HepG2 (cell line): ENCODE measurements around the gene MDFIC. TPM values are rescaled to one million over a fixed set of nuclear protein-coding genes. Genes with fewer than 3 reads are reported as not detected.

ENCODE experiments used
- ATAC-seq: fragments of 200-7000 bp; cut with Tn5 transposase; 3 replicates; pipeline ENCODE4 v1.9.1; 2020; ENCODE audit warnings: mild to moderate bottlenecking, moderate library complexity
- BruUV-seq: library from RNA; stranded (reverse); fragments of 400-500 nt; replicated peaks from 2 replicates; lab custom pipeline; 2021; lab: Mats Ljungman, UMichigan
- CTCF ChIA-PET: fragments of 300-600 bp; formaldehyde crosslinking; extraction: SDS; loops from one replicate; lab custom pipeline; 2021; ENCODE audit warnings: low total read pairs, inconsistent platforms, low intra/inter-chr PET ratio; lab: Yijun Ruan, JAX
- POLR2A ChIA-PET: fragments of 350-600 bp; sonication (Branson Sonifier 250); formaldehyde crosslinking; loops from one replicate; lab custom pipeline; 2020; ENCODE audit warnings: antibody characterized with exemption, inconsistent platforms; lab: Yijun Ruan, JAX
- DNase-seq: peaks from one replicate; pipeline ENCODE4 v3.0.0-alpha.2; 2015; ENCODE audit warnings: low spot score
- FAIRE-seq: peaks from 3 replicates; lab custom pipeline; 2011; peaks lifted over from hg19 to GRCh38; lab: Jason Lieb, UNC
- H2AFZ ChIP-seq: one replicate; pipeline ENCODE4 v1.6.1; 2011; ENCODE audit warnings: low read length, inconsistent platforms
- H3K27ac ChIP-seq: fragments of 300-600 bp; 3 replicates; pipeline ENCODE4 v1.8.0; 2011; ENCODE audit warnings: mixed run types, mild to moderate bottlenecking, mixed read lengths, low read length, inconsistent platforms; ENCODE audit not compliant: insufficient read depth; ENCODE audit errors: extremely low read length
- H3K27me3 ChIP-seq, 2 experiments: fragments of 200-600 bp in 1 of 2; 2 replicates in 1 of 2; 3 replicates in 1 of 2; pipeline versions ENCODE4 v1.6.0 to v1.8.0; 2011; ENCODE audit warnings: low read length in 2 of 2, mild to moderate bottlenecking in 2 of 2, moderate library complexity in 2 of 2, inconsistent platforms in 1 of 2; ENCODE audit not compliant: insufficient read depth in 2 of 2, control insufficient read depth in 1 of 2
- H3K36me3 ChIP-seq, 2 experiments: fragments of 200-600 bp in 1 of 2; replicated peaks in 1 of 2; 2 replicates in 1 of 2; 3 replicates in 1 of 2; pipeline versions ENCODE4 v1.5.1 to v1.8.0; 2011; ENCODE audit warnings: low read length in 2 of 2, inconsistent platforms in 1 of 2; ENCODE audit not compliant: insufficient read depth in 2 of 2, control insufficient read depth in 1 of 2
- H3K4me1 ChIP-seq: 2 replicates; pipeline ENCODE4 v1.5.1; 2012; ENCODE audit warnings: low read length, inconsistent platforms; ENCODE audit not compliant: insufficient read depth
- H3K4me2 ChIP-seq: 2 replicates; pipeline ENCODE4 v1.6.0; 2011; ENCODE audit warnings: low read depth, low read length, inconsistent platforms
- H3K4me3 ChIP-seq, 3 experiments: fragments of 200-600 bp in 1 of 3; sonication (generic), shearing (Covaris generic) in 1 of 3; replicated peaks in 1 of 3; 2 replicates each; pipeline ENCODE4 v1.5.1; 2011 to 2016; ENCODE audit warnings: low read length in 3 of 3, inconsistent platforms in 2 of 3, low read depth in 2 of 3, mild to moderate bottlenecking in 2 of 3, control low read depth in 1 of 3, mixed read lengths in 1 of 3; ENCODE audit not compliant: insufficient read depth in 1 of 3
- H3K79me2 ChIP-seq: one replicate; pipeline ENCODE4 v1.6.1; 2011; ENCODE audit warnings: low read length, inconsistent platforms; ENCODE audit not compliant: insufficient read depth
- H3K9ac ChIP-seq: 2 replicates; pipeline ENCODE4 v1.6.0; 2011; ENCODE audit warnings: mild to moderate bottlenecking, low read depth, low read length, inconsistent platforms; ENCODE audit not compliant: insufficient read depth
- H3K9me3 ChIP-seq: 2 replicates; pipeline ENCODE4 v1.5.1; 2012; ENCODE audit warnings: mild to moderate bottlenecking, low read length
- H4K20me1 ChIP-seq: 2 replicates; pipeline ENCODE4 v1.6.0; 2011; ENCODE audit warnings: inconsistent platforms, mild to moderate bottlenecking, low read length, moderate library complexity; ENCODE audit not compliant: insufficient read depth
- BATF2 ChIP-seq: sonication (generic); formaldehyde crosslinking; IDR thresholded peaks from 2 replicates; pipeline ENCODE4 v1.8.0; 2022; ENCODE audit warnings: mild to moderate bottlenecking, missing genetic modification reagents, moderate library complexity
- DR1 ChIP-seq: sonication (generic); formaldehyde crosslinking; IDR thresholded peaks from 2 replicates; pipeline ENCODE4 v1.8.0; 2021; ENCODE audit warnings: mild to moderate bottlenecking, missing genetic modification reagents, inconsistent platforms
- HOXD1 ChIP-seq: sonication (generic); formaldehyde crosslinking; IDR thresholded peaks from 2 replicates; pipeline ENCODE4 v1.5.0; 2020; ENCODE audit warnings: missing genetic modification reagents
- KLF9 ChIP-seq: IDR thresholded peaks from 2 replicates; pipeline ENCODE4 v1.6.1; 2016; ENCODE audit warnings: low read depth
- NAIF1 ChIP-seq: sonication (generic); formaldehyde crosslinking; IDR thresholded peaks from 2 replicates; pipeline ENCODE4 v1.5.0; 2020; ENCODE audit warnings: mild to moderate bottlenecking, missing genetic modification reagents, borderline replicate concordance
- NR3C1 ChIP-seq: sonication (generic); formaldehyde crosslinking; IDR thresholded peaks from 2 replicates; pipeline ENCODE4 v1.4.0; 2020; ENCODE audit warnings: missing genetic modification reagents
- PRDM15 ChIP-seq: sonication (generic); formaldehyde crosslinking; IDR thresholded peaks from 2 replicates; pipeline ENCODE4 v1.4.0; 2020; ENCODE audit warnings: missing genetic modification reagents
- PRPF4 ChIP-seq: fragments of 200-400 bp; formaldehyde crosslinking; IDR thresholded peaks from 2 replicates; pipeline ENCODE4 v1.6.1; 2016; ENCODE audit warnings: low read length, low read depth; ENCODE audit not compliant: poor library complexity, severe bottlenecking
- REST ChIP-seq, 2 experiments: IDR thresholded peaks; 2 replicates each; pipeline ENCODE4 v1.6.1; 2011 to 2012; ENCODE audit warnings: low read length in 2 of 2, borderline replicate concordance in 1 of 2, low read depth in 1 of 2, mild to moderate bottlenecking in 1 of 2, moderate library complexity in 1 of 2
- RXRA ChIP-seq: sonication (generic); formaldehyde crosslinking; IDR thresholded peaks from 2 replicates; pipeline ENCODE4 v1.5.1; 2020; ENCODE audit warnings: missing genetic modification reagents
- SMARCE1 ChIP-seq: fragments of 450-650 bp; IDR thresholded peaks from 2 replicates; pipeline ENCODE4 v1.6.1; 2017; ENCODE audit warnings: borderline replicate concordance
- TEAD2 ChIP-seq: sonication (generic); formaldehyde crosslinking; IDR thresholded peaks from 2 replicates; pipeline ENCODE4 v1.9.0; 2021; ENCODE audit warnings: missing genetic modification reagents
- ZNF644 ChIP-seq: IDR thresholded peaks from 2 replicates; pipeline ENCODE4 v1.6.1; 2016; ENCODE audit warnings: low read depth
- ZNF770 ChIP-seq: sonication (generic); formaldehyde crosslinking; IDR thresholded peaks from 2 replicates; pipeline ENCODE4 v1.5.0; 2020; ENCODE audit warnings: mild to moderate bottlenecking, missing genetic modification reagents
- WGBS: methylation state at CpG from one replicate; pipeline ENCODE4 v1.1.6; 2017; ENCODE audit warnings: low lambda C conversion rate; 5-methylcytosine and 5-hydroxymethylcytosine counted together
- in situ Hi-C: cut with HindIII; loops from 2 replicates; pipeline ENCODE4 v1.10.0; 2017; ENCODE audit warnings: low pct_unique_long_range_greater_than_20kb; ENCODE audit not compliant: extremely low pct_ligation_motif_present
- intact Hi-C: fragments of 100-400 bp; cut with micrococcal nuclease; formaldehyde crosslinking; loops from one replicate; pipeline ENCODE4 v1.10.0; 2022; ENCODE audit not compliant: unreplicated experiment
- polyA plus RNA-seq, 8 experiments: library from polyadenylated mRNA; depleted of rRNA in 3 of 8; stranded (reverse) in 7 of 8; unstranded in 1 of 8; fragments of >200 nt; fragmentation: Illumina TruSeq in 4 of 8; extraction: Trizol in 4 of 8; gene quantifications; 2 replicates each; pipeline versions ENCODE4 v1.2.1 to v1.2.3, GENCODE V29; 2011 to 2016; ENCODE audit warnings: low read depth in 4 of 8, missing spikeins in 1 of 8, mixed read lengths in 1 of 8; ENCODE audit not compliant: insufficient read depth in 1 of 8
- total RNA-seq, 5 experiments: library from RNA; depleted of rRNA; stranded (reverse); fragments of >200 nt; fragmentation: Illumina TruSeq; extraction: Trizol; gene quantifications; 2 replicates each; pipeline ENCODE4 v1.2.3, GENCODE V29; 2016; ENCODE audit warnings: low read depth in 1 of 5
- TF ChIP-seq, protein P1 (sequence below): IDR thresholded peaks from 2 replicates; pipeline ENCODE4 v1.6.1; 2018; ENCODE audit warnings: missing genetic modification reagents, mild to moderate bottlenecking, missing compliant biosample characterization

The MDFIC gene
- total and polyA plus RNA-seq, 2 of the 13 experiments (the other 11 are each of a cell fraction or from before 2014, with no cell fraction given): 0.13 TPM; not detected in 1

DNA sequence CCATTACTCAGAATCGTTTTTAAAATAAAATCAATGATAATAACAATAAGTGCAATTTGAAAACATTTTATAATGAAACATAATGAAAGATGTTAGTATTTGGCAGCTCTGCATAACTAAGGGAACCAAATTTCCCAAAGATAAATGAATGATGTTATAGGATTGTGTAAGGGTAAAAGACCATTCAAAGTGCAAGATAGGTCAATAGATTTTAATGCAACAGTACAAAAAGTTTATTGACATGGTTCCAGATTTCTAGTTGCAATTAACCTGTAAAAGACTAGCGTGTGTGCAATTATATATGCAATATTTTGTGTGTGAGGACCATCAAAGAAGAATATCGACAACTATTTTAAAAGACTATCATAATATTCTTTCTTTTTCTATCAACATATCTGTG is 122.3 kb downstream of the MDFIC start:
- Histone ChIP-seq H3K4me2 (no peak overlapping the region), H3K36me3 (no peaks in the 10 kb centered on the region), H2AFZ (no peak overlapping the region), H4K20me1 (no peaks in the 10 kb centered on the region), H3K79me2 (no peaks in the 10 kb centered on the region), H3K9ac (no peak overlapping the region), H3K27ac (no peak overlapping the region), H3K9me3 (no peaks in the 10 kb centered on the region), H3K27me3 (no peaks in the 10 kb centered on the region), H3K4me1 (no peaks in the 10 kb centered on the region), H3K4me3 (no peak overlapping the region)
- CTCF ChIA-PET: no interaction called here
- DNase-seq (no peak), FAIRE-seq (no peak), ATAC-seq (no peak)
- POLR2A ChIA-PET: no interaction called here
- TF ChIP-seq NR3C1 (CRISPR knock-in tag): no peak
- no peak for TF ChIP-seq PRPF4
- TF ChIP-seq DR1 (CRISPR knock-in tag): no peak
- TF ChIP-seq ZNF644 (CRISPR knock-in tag): no peak
- TF ChIP-seq, protein P1, sequence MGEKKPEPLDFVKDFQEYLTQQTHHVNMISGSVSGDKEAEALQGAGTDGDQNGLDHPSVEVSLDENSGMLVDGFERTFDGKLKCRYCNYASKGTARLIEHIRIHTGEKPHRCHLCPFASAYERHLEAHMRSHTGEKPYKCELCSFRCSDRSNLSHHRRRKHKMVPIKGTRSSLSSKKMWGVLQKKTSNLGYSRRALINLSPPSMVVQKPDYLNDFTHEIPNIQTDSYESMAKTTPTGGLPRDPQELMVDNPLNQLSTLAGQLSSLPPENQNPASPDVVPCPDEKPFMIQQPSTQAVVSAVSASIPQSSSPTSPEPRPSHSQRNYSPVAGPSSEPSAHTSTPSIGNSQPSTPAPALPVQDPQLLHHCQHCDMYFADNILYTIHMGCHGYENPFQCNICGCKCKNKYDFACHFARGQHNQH: no peak
- no peak for TF ChIP-seq HOXD1
- no peak for TF ChIP-seq ZNF770 (CRISPR knock-in tag)
- no peak for TF ChIP-seq SMARCE1
- no peak for TF ChIP-seq REST (IDR thresholded peaks at IDR 0.05; ENCODE audit: borderline replicate concordance in 1 of 2, low read depth in 1 of 2, low read length in 2 of 2)
- TF ChIP-seq BATF2 (CRISPR knock-in tag): no peak
- no peak for TF ChIP-seq RXRA (CRISPR knock-in tag)
- TF ChIP-seq NAIF1 (CRISPR knock-in tag): no peak
- TF ChIP-seq KLF9 (CRISPR knock-in tag): no peak
- TF ChIP-seq TEAD2 (CRISPR knock-in tag): no peak
- no peak for TF ChIP-seq PRDM15 (CRISPR knock-in tag)
- in situ Hi-C loops (no loop called here), intact Hi-C loops (no loop called here)
- WGBS: 6% methylated on average over 3 of the region's 3 CpGs
- no TSS peak for BruUV-seq
